ENCODE results near the gene ERBB4. TPM values are rescaled to one million over a fixed set of nuclear protein-coding genes. Genes with fewer than 3 reads are reported as not detected.

Gene ERBB4
- total and polyA plus RNA-seq, 2 of the 8 experiments (the other 6 are each of a cell fraction or from before 2014, with no cell fraction given): 0.34 to 1.3 TPM

DNA sequence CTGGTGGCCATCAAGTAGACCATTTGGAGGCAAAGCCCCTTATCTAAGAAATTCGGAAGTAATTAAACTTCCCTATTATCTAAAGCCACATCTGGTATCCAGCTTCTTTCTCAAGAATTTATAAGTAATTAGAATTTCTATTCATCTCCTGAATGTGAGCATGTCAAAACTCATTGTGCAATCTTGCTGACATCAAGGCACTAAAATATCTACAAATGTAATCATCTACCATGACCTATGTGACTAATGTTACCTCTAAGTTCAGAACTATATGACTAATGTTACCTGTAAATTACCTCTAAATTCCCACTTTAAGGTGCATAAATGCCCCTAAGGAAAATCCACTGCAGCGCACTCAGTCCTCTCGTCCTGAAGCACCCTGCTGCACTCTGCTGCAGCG lies 1209.2 kb downstream of the ERBB4 start:
- Histone ChIP-seq H2AK5ac (ENCODE audit: low read depth, low read length) (no peak overlapping the region), H3K56ac (replicated peaks; ENCODE audit: insufficient read length, low read depth, low read length) (no peak overlapping the region), H4K8ac (ENCODE audit: extremely low read depth, insufficient read depth, low read length) (no peak overlapping the region), H2BK5ac (ENCODE audit: low read depth, low read length) (no peak overlapping the region), H3K4me2 (ENCODE audit: insufficient read depth in 1 of 2, low read depth in 2 of 2, low read length in 2 of 2) (no peak overlapping the region), H3K18ac (ENCODE audit: extremely low read depth, low read length) (no peak overlapping the region), H2AFZ (ENCODE audit: low read length) (no peak overlapping the region), H3K27ac (ENCODE audit: low read depth, low read length) (no peak overlapping the region), H2BK20ac (ENCODE audit: low read length) (no peak overlapping the region), H3K23ac (ENCODE audit: insufficient read length) (no peak overlapping the region), H3K79me1 (ENCODE audit: low read depth, low read length) (no peaks in the 10 kb centered on the region), H3K79me2 (ENCODE audit: control insufficient read depth in 1 of 2, insufficient read depth in 2 of 2, low read length in 2 of 2) (no peaks in the 10 kb centered on the region), H4K5ac (ENCODE audit: insufficient read length, low read depth, low read length) (no peak overlapping the region), H2BK120ac (replicated peaks; ENCODE audit: low read depth, low read length) (no peak overlapping the region), H3K14ac (ENCODE audit: insufficient read length) (no peak overlapping the region), H3K4ac (replicated peaks; ENCODE audit: insufficient read length, low read depth, low read length) (no peak overlapping the region), H3K23me2 (ENCODE audit: low read depth, low read length) (no peaks in the 10 kb centered on the region), H3K4me3 (ENCODE audit: extremely low read depth in 1 of 4, insufficient read depth in 2 of 4, low read depth in 3 of 4, low read length in 4 of 4) (no peak overlapping the region), H4K20me1 (replicated peaks in 1 of 2; ENCODE audit: control insufficient read depth in 1 of 2, insufficient read depth in 2 of 2, low read length in 2 of 2) (no peaks in the 10 kb centered on the region), H3K9ac (replicated peaks in 1 of 4; ENCODE audit: extremely low read depth in 1 of 4, low read depth in 3 of 4, low read length in 3 of 4) (no peak overlapping the region), H2BK15ac (ENCODE audit: low read length) (no peak overlapping the region), H4K91ac (replicated peaks; ENCODE audit: insufficient read length, low read length) (no peak overlapping the region), H3K9me3 (ENCODE audit: insufficient read depth in 2 of 2, low read depth in 1 of 2, low read length in 1 of 2) (no peaks in the 10 kb centered on the region), H3K4me1 (replicated peaks in 1 of 4; ENCODE audit: control insufficient read depth in 3 of 4, insufficient read depth in 4 of 4, low read length in 3 of 4) (peaks cover 0 to 13% (median 0%) of the 10 kb centered on the region in 4 experiments; a peak in 2 of 7 replicates), H3K27me3 (replicated peaks in 1 of 4; ENCODE audit: control insufficient read depth in 3 of 4, extremely low read depth in 1 of 4, insufficient read depth in 3 of 4, low read length in 3 of 4) (no peaks in the 10 kb centered on the region), H2BK12ac (ENCODE audit: low read depth, low read length) (no peak overlapping the region), H3K36me3 (ENCODE audit: control insufficient read depth in 2 of 4, insufficient read depth in 4 of 4, low read length in 3 of 4) (no peaks in the 10 kb centered on the region)
- ChIA-PET POLR2A (ENCODE audit: partially characterized antibody) (no interaction called here), CTCF (ENCODE audit: partially characterized antibody) (no interaction called here)
- FAIRE-seq (no peak), DNase-seq (ENCODE audit: low read depth in 1 of 2, low spot score in 2 of 2) (no peak)
- 93% methylated on average over 4 of the region's 4 CpGs; no CpG with 5 or more reads in 1 of the 2 experiments for WGBS, 2 experiments (ENCODE audit: extremely low coverage in 1 of 2, insufficient coverage in 1 of 2, insufficient read length in 1 of 2, insufficient replicate concordance in 2 of 2, low coverage in 1 of 2, low lambda C conversion rate in 2 of 2, missing lambda C conversion rate in 1 of 2)
- TF ChIP-seq MAFK (IDR thresholded peaks at IDR 0.05; ENCODE audit: low read depth, low read length) (no peak), TEAD4 (IDR thresholded peaks at IDR 0.05; ENCODE audit: low read depth, low read length) (no peak), JUN (IDR thresholded peaks at IDR 0.05; ENCODE audit: low read depth, low read length) (no peak), CTBP2 (IDR thresholded peaks at IDR 0.05; ENCODE audit: borderline replicate concordance, insufficient read depth, insufficient read length, low read length) (no peak)
